Trophoblast cell (in vitro differentiated cells and primary cell): ENCODE results near the gene NXT1.
"Not testable (repeated sequence)": the region's sequence is repeated elsewhere in the genome, so short reads cannot be mapped to it uniquely, and the experiment has no call there.

Experiments
- DNase-seq, 2 donors: peaks; one replicate each; pipeline ENCODE4 v3.0.0-alpha.2; 2016
- H2AFZ ChIP-seq: 2 replicates; pipeline ENCODE4 v1.6.1; 2013; ENCODE audit warnings: low read length, moderate library complexity, mild to moderate bottlenecking; ENCODE audit not compliant: insufficient read depth, poor library complexity
- H2AK5ac ChIP-seq: 2 replicates; pipeline ENCODE4 v1.6.1; 2013; ENCODE audit warnings: mild to moderate bottlenecking, low read length
- H2BK120ac ChIP-seq: 2 replicates; pipeline ENCODE4 v1.6.1; 2013; ENCODE audit warnings: low read length, mild to moderate bottlenecking, moderate library complexity; ENCODE audit not compliant: insufficient read depth, poor library complexity
- H2BK12ac ChIP-seq: 2 replicates; pipeline ENCODE4 v1.6.1; 2013; ENCODE audit warnings: mild to moderate bottlenecking, low read length, moderate library complexity
- H2BK5ac ChIP-seq: 2 replicates; pipeline ENCODE4 v1.6.1; 2013; ENCODE audit warnings: low read length, low read depth, moderate library complexity, mild to moderate bottlenecking; ENCODE audit not compliant: poor library complexity
- H3K14ac ChIP-seq: 2 replicates; pipeline ENCODE4 v1.6.1; 2013; ENCODE audit warnings: mild to moderate bottlenecking, low read length
- H3K18ac ChIP-seq: 2 replicates; pipeline ENCODE4 v1.6.1; 2013; ENCODE audit warnings: mild to moderate bottlenecking, low read length
- H3K23ac ChIP-seq: 2 replicates; pipeline ENCODE4 v1.6.1; 2013; ENCODE audit warnings: low read length
- H3K27ac ChIP-seq: 2 replicates; pipeline ENCODE4 v1.5.1; 2013; ENCODE audit warnings: low read depth, mild to moderate bottlenecking, inconsistent platforms, low read length, moderate library complexity
- H3K27me3 ChIP-seq: 2 replicates; pipeline ENCODE4 v1.6.1; 2013; ENCODE audit warnings: inconsistent platforms, mild to moderate bottlenecking, low read length, moderate library complexity; ENCODE audit not compliant: insufficient read depth
- H3K36me3 ChIP-seq, 2 experiments: 1 replicate in 1 of 2; 2 replicates in 1 of 2; pipeline ENCODE4 v1.6.1; 2013; ENCODE audit warnings: low read length in 2 of 2, mild to moderate bottlenecking in 2 of 2, moderate library complexity in 1 of 2; ENCODE audit not compliant: insufficient read depth in 2 of 2, control insufficient read depth in 1 of 2
- H3K4ac ChIP-seq: 2 replicates; pipeline ENCODE4 v1.6.1; 2013; ENCODE audit warnings: low read depth, mild to moderate bottlenecking, low read length, moderate library complexity
- H3K4me1 ChIP-seq, 2 experiments: 1 replicate in 1 of 2; 2 replicates in 1 of 2; pipeline ENCODE4 v1.6.1; 2013; ENCODE audit warnings: low read length in 2 of 2, mild to moderate bottlenecking in 2 of 2, moderate library complexity in 1 of 2; ENCODE audit not compliant: insufficient read depth in 2 of 2, control insufficient read depth in 1 of 2
- H3K4me2 ChIP-seq: 2 replicates; pipeline ENCODE4 v1.6.1; 2013; ENCODE audit warnings: inconsistent platforms, mild to moderate bottlenecking, low read length, moderate library complexity
- H3K4me3 ChIP-seq: 2 replicates; pipeline ENCODE4 v1.5.1; 2013; ENCODE audit warnings: mild to moderate bottlenecking, low read depth, low read length, inconsistent platforms
- H3K79me1 ChIP-seq: one replicate; pipeline ENCODE4 v1.6.1; 2013; ENCODE audit warnings: low read length
- H3K79me2 ChIP-seq: 2 replicates; pipeline ENCODE4 v1.6.1; 2013; ENCODE audit warnings: low read length, mild to moderate bottlenecking; ENCODE audit not compliant: control insufficient read depth, insufficient read depth, poor library complexity
- H3K9ac ChIP-seq: 2 replicates; pipeline ENCODE4 v1.6.1; 2013; ENCODE audit warnings: mild to moderate bottlenecking, low read length
- H3K9me3 ChIP-seq: 2 replicates; pipeline ENCODE4 v1.6.1; 2013; ENCODE audit warnings: low read depth, mild to moderate bottlenecking, control low read depth, inconsistent platforms, low read length; ENCODE audit not compliant: insufficient read depth
- H4K12ac ChIP-seq: 2 replicates; pipeline ENCODE4 v1.6.1; 2013; ENCODE audit warnings: low read depth, mild to moderate bottlenecking, low read length, moderate library complexity
- H4K8ac ChIP-seq: 2 replicates; pipeline ENCODE4 v1.6.1; 2013; ENCODE audit warnings: low read depth, mild to moderate bottlenecking, low read length, moderate library complexity
- H4K91ac ChIP-seq: one replicate; pipeline ENCODE4 v1.6.1; 2013; ENCODE audit warnings: low read depth, mild to moderate bottlenecking, low read length, moderate library complexity
- WGBS: extraction: QIAGEN DNeasy Blood & Tissue Kit; methylation state at CpG from one replicate; pipeline ENCODE4 v1.1.7; 2013; ENCODE audit warnings: missing lambda C conversion rate; ENCODE audit not compliant: insufficient read length, insufficient coverage; ENCODE audit errors: extremely low coverage; 5-methylcytosine and 5-hydroxymethylcytosine counted together

Gene NXT1

GRCh38 chr20:23303325-23304102 lies 47.1 kb upstream of the NXT1 start:
- no peak overlapping the region for H3K23ac ChIP-seq
- no peak overlapping the region for H2AK5ac ChIP-seq
- H3K36me3 ChIP-seq: no peaks in the 10 kb centered on the region
- no peak overlapping the region for H4K8ac ChIP-seq
- no CpG with 5 or more reads among the region's 5 CpGs for WGBS
- H3K18ac ChIP-seq: no peak overlapping the region
- no peak overlapping the region for H4K91ac ChIP-seq
- no peak overlapping the region for H4K12ac ChIP-seq
- no peak overlapping the region for H2BK5ac ChIP-seq
- no peaks in the 10 kb centered on the region for H3K79me2 ChIP-seq
- H3K9ac ChIP-seq: no peak overlapping the region
- H3K14ac ChIP-seq: no peak overlapping the region
- no peak overlapping the region for H3K4me3 ChIP-seq
- no peak overlapping the region for H2BK12ac ChIP-seq
- no peaks in the 10 kb centered on the region for H3K79me1 ChIP-seq
- H3K4ac ChIP-seq: no peak overlapping the region
- H3K9me3 ChIP-seq: no peaks in the 10 kb centered on the region
- H3K4me2 ChIP-seq: no peak overlapping the region
- H3K4me1 ChIP-seq: no peaks in the 10 kb centered on the region
- no peak overlapping the region for H2BK120ac ChIP-seq
- DNase-seq: no peak
- no peak overlapping the region for H3K27ac ChIP-seq
- no peak overlapping the region for H2AFZ ChIP-seq
- no peaks in the 10 kb centered on the region for H3K27me3 ChIP-seq

- Histone ChIP-seq H2AK5ac (no peak overlapping the region), H3K23ac (no peak overlapping the region), H3K4me1 (no peaks in the 10 kb centered on the region), H3K9ac (no peak overlapping the region), H3K79me2 (no peaks in the 10 kb centered on the region), H3K18ac (no peak overlapping the region), H3K36me3 (no peaks in the 10 kb centered on the region), H4K8ac (no peak overlapping the region), H2BK5ac (no peak overlapping the region), H2BK120ac (no peak overlapping the region), H2AFZ (no peak overlapping the region), H3K27ac (no peak overlapping the region), H4K91ac (no peak overlapping the region), H3K4ac (no peak overlapping the region), H2BK12ac (no peak overlapping the region), H3K9me3 (peaks cover 2% of the 10 kb centered on the region), H3K4me2 (no peak overlapping the region), H4K12ac (no peak overlapping the region), H3K27me3 (no peaks in the 10 kb centered on the region), H3K14ac (no peak overlapping the region), H3K79me1 (no peaks in the 10 kb centered on the region), H3K4me3 (no peak overlapping the region)
- DNase-seq: no peak
- no CpG with 5 or more reads among the region's 16 CpGs for WGBS
Measured at GRCh38 chr20:23304616-23305015, 46.0 kb upstream of the NXT1 start.

GRCh38 chr20:23305098-23305497 lies 45.5 kb upstream of the NXT1 start:
- no peak overlapping the region for H3K9ac ChIP-seq
- no peaks in the 10 kb centered on the region for H3K79me2 ChIP-seq
- H3K4ac ChIP-seq: no peak overlapping the region
- H3K9me3 ChIP-seq: peaks cover 2% of the 10 kb centered on the region
- no peak overlapping the region for H2AK5ac ChIP-seq
- no peak overlapping the region for H2BK5ac ChIP-seq
- H4K8ac ChIP-seq: no peak overlapping the region
- no peaks in the 10 kb centered on the region for H3K36me3 ChIP-seq
- no peak overlapping the region for H3K4me3 ChIP-seq
- H2AFZ ChIP-seq: no peak overlapping the region
- no peaks in the 10 kb centered on the region for H3K27me3 ChIP-seq
- H3K4me2 ChIP-seq: no peak overlapping the region
- H4K12ac ChIP-seq: no peak overlapping the region
- H3K27ac ChIP-seq: no peak overlapping the region
- DNase-seq: no peak
- H2BK120ac ChIP-seq: no peak overlapping the region
- H3K14ac ChIP-seq: no peak overlapping the region
- H3K79me1 ChIP-seq: no peaks in the 10 kb centered on the region
- H4K91ac ChIP-seq: no peak overlapping the region
- H3K23ac ChIP-seq: no peak overlapping the region
- no peaks in the 10 kb centered on the region for H3K4me1 ChIP-seq
- no peak overlapping the region for H2BK12ac ChIP-seq
- no CpG with 5 or more reads among the region's 3 CpGs for whole genome bisulfite sequencing
- H3K18ac ChIP-seq: no peak overlapping the region

- H2AK5ac ChIP-seq, H3K4me2 ChIP-seq, H3K4me1 ChIP-seq, H2BK120ac ChIP-seq, H4K91ac ChIP-seq, H2BK12ac ChIP-seq, H3K9me3 ChIP-seq, H3K4ac ChIP-seq, H3K27ac ChIP-seq, H2BK5ac ChIP-seq, H4K8ac ChIP-seq, H3K27me3 ChIP-seq, H3K18ac ChIP-seq, H3K36me3 ChIP-seq, H2AFZ ChIP-seq, H3K79me1 ChIP-seq, H3K14ac ChIP-seq, H3K9ac ChIP-seq, H4K12ac ChIP-seq, H3K23ac ChIP-seq, DNase-seq, H3K4me3 ChIP-seq, H3K79me2 ChIP-seq: not testable (repeated sequence)
- WGBS: no CpG with 5 or more reads among the region's 4 CpGs
Measured at GRCh38 chr20:23307393-23307792, 43.2 kb upstream of the NXT1 start.
